Hepatocyte (in vitro differentiated cells): ENCODE measurements around the gene SERPINA10. TPM values are rescaled to one million over a fixed set of nuclear protein-coding genes. Genes with fewer than 3 reads are reported as not detected.

Experiments used
- DNase-seq: peaks from one replicate; pipeline ENCODE4 v3.0.0-alpha.2; 2016; ENCODE audit warnings: low spot score
- H2AFZ ChIP-seq: fragments of 200-600 bp; sonication (generic); 2 replicates; pipeline ENCODE4 v1.6.0; 2016; ENCODE audit warnings: antibody characterized with exemption, mild to moderate bottlenecking
- H3K27ac ChIP-seq: fragments of 200-600 bp; sonication (generic); 2 replicates; pipeline ENCODE4 v1.5.1; 2016; ENCODE audit warnings: mild to moderate bottlenecking
- H3K27me3 ChIP-seq: fragments of 200-600 bp; sonication (generic); 2 replicates; pipeline ENCODE4 v1.6.1; 2016
- H3K36me3 ChIP-seq: fragments of 200-600 bp; sonication (generic); replicated peaks from 2 replicates; pipeline ENCODE4 v1.5.1; 2016; ENCODE audit warnings: low read depth; ENCODE audit not compliant: insufficient read depth
- H3K4me1 ChIP-seq: fragments of 200-600 bp; sonication (generic); 2 replicates; pipeline ENCODE4 v1.5.1; 2016; ENCODE audit warnings: mild to moderate bottlenecking, moderate library complexity; ENCODE audit not compliant: insufficient read depth
- H3K4me2 ChIP-seq: fragments of 200-600 bp; sonication (generic); 2 replicates; pipeline ENCODE4 v1.6.0; 2016
- H3K4me3 ChIP-seq: fragments of 200-600 bp; sonication (generic); 2 replicates; pipeline ENCODE4 v1.5.1; 2016; ENCODE audit warnings: mild to moderate bottlenecking
- H3K79me2 ChIP-seq: fragments of 200-600 bp; sonication (generic); 2 replicates; pipeline ENCODE4 v1.6.0; 2017; ENCODE audit warnings: mild to moderate bottlenecking
- H3K9me2 ChIP-seq: fragments of 200-600 bp; sonication (generic); replicated peaks from 2 replicates; pipeline ENCODE4 v1.6.0; 2017; ENCODE audit warnings: mild to moderate bottlenecking; ENCODE audit not compliant: insufficient read depth
- H3K9me3 ChIP-seq: fragments of 200-600 bp; sonication (generic); 2 replicates; pipeline ENCODE4 v1.5.1; 2016; ENCODE audit warnings: low read depth, mild to moderate bottlenecking
- H4K20me1 ChIP-seq: fragments of 200-600 bp; sonication (generic); 2 replicates; pipeline ENCODE4 v1.6.0; 2016; ENCODE audit warnings: mild to moderate bottlenecking; ENCODE audit not compliant: insufficient read depth, poor library complexity, severe bottlenecking
- EZH2 ChIP-seq: fragments of 200-600 bp; sonication (generic); IDR thresholded peaks from 2 replicates; pipeline ENCODE4 v1.6.1; 2016; ENCODE audit warnings: antibody characterized with exemption, mild to moderate bottlenecking, borderline replicate concordance
- EZH2phosphoT487 ChIP-seq: fragments of 200-600 bp; sonication (generic); IDR thresholded peaks from one replicate; pipeline ENCODE4 v1.6.1; 2018; ENCODE audit warnings: antibody characterized with exemption, mild to moderate bottlenecking, low read depth, moderate library complexity; ENCODE audit not compliant: unreplicated experiment, severe bottlenecking
- WGBS: methylation state at CpG from one replicate; pipeline ENCODE4 v1.1.6; 2016; ENCODE audit warnings: low lambda C conversion rate; ENCODE audit errors: missing lambda C conversion rate; 5-methylcytosine and 5-hydroxymethylcytosine counted together
- polyA plus RNA-seq: library from polyadenylated mRNA; unstranded; fragments of >200 nt; fragmentation: Nextera tagmentation; extraction: Ambion mirVana; gene quantifications from 2 replicates; pipeline ENCODE4 v1.2.1, GENCODE V29; 2016
- total RNA-seq: library from RNA; depleted of rRNA; stranded (reverse); fragments of >200 nt; gene quantifications from 2 replicates; pipeline ENCODE4 v1.2.3, GENCODE V29; 2014
- TF ChIP-seq, protein P1 (sequence below): fragments of 200-600 bp; sonication (generic); IDR thresholded peaks from 2 replicates; pipeline ENCODE4 v1.5.1; 2016; ENCODE audit warnings: antibody characterized with exemption, mild to moderate bottlenecking; ENCODE audit not compliant: poor library complexity

The SERPINA10 gene, protein sequence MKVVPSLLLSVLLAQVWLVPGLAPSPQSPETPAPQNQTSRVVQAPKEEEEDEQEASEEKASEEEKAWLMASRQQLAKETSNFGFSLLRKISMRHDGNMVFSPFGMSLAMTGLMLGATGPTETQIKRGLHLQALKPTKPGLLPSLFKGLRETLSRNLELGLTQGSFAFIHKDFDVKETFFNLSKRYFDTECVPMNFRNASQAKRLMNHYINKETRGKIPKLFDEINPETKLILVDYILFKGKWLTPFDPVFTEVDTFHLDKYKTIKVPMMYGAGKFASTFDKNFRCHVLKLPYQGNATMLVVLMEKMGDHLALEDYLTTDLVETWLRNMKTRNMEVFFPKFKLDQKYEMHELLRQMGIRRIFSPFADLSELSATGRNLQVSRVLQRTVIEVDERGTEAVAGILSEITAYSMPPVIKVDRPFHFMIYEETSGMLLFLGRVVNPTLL
- total RNA-seq (19.1 and 23.0 TPM in 2 replicates), polyA plus RNA-seq (4.5 and 10.5 TPM in 2 replicates)

DNA sequence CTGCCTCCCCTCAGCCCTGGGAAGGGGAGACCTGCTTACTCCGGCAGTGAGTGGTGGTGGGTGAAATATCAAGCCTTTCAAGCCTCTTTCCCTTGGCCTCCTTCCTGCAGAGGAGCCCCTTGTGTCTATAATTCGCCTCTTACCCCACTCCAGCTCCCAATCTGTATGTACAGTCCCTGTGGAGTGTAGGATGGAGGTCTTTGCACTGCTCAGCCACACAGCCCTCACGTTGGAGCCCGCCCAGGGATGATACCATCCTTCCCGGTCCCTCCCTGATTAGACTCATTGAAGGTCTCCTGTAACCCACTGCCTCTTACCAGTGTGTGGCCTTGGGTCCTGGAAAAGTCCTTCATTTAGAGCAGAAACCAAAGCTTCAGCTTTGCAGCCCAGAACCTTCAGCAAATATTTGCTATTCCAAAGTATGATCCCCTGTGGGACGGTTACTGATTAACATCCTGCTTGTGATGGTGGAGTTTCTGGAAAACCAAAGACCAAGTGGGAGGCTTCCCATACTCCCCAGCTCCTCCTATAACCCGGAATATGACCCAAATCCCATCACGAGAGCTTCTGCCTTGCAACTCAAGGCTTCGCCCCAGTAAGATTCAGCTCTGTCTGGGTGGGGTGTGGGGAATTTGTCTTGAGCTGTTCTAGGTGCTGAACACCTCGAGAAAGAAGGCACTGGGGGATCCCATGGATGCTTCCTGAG lies at the start of gene SERPINA10:
Gene SERPINA10, minus strand, starts transcription at position 397 of the 706 bp plus-strand sequence. CDS start 2,675 bp downstream, outside the sequence.
- H3K9me2 ChIP-seq: no peaks in the 10 kb centered on the region
- peaks cover 38% of the 10 kb centered on the region for H3K4me1 ChIP-seq
- 58% methylated on average over 10 of the region's 10 CpGs for WGBS
- peak within 1 kb of the TSS; percentile 86 for H3K27ac ChIP-seq
- H3K27me3 ChIP-seq: no peaks in the 10 kb centered on the region
- H3K36me3 ChIP-seq: no peaks in the 10 kb centered on the region
- no peak within 1 kb of the TSS for H2AFZ ChIP-seq
- TF ChIP-seq EZH2phosphoT487: no peak
- no peak for TF ChIP-seq EZH2
- TF ChIP-seq, protein P1, sequence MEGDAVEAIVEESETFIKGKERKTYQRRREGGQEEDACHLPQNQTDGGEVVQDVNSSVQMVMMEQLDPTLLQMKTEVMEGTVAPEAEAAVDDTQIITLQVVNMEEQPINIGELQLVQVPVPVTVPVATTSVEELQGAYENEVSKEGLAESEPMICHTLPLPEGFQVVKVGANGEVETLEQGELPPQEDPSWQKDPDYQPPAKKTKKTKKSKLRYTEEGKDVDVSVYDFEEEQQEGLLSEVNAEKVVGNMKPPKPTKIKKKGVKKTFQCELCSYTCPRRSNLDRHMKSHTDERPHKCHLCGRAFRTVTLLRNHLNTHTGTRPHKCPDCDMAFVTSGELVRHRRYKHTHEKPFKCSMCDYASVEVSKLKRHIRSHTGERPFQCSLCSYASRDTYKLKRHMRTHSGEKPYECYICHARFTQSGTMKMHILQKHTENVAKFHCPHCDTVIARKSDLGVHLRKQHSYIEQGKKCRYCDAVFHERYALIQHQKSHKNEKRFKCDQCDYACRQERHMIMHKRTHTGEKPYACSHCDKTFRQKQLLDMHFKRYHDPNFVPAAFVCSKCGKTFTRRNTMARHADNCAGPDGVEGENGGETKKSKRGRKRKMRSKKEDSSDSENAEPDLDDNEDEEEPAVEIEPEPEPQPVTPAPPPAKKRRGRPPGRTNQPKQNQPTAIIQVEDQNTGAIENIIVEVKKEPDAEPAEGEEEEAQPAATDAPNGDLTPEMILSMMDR: no peak
- peak within 1 kb of the TSS; percentile 61 for H3K4me2 ChIP-seq
- H3K9me3 ChIP-seq: no peaks in the 10 kb centered on the region
- peak; percentile 63 for DNase-seq
- H4K20me1 ChIP-seq: no peaks in the 10 kb centered on the region
- no peaks in the 10 kb centered on the region for H3K79me2 ChIP-seq
- no peak within 1 kb of the TSS for H3K4me3 ChIP-seq

DNA sequence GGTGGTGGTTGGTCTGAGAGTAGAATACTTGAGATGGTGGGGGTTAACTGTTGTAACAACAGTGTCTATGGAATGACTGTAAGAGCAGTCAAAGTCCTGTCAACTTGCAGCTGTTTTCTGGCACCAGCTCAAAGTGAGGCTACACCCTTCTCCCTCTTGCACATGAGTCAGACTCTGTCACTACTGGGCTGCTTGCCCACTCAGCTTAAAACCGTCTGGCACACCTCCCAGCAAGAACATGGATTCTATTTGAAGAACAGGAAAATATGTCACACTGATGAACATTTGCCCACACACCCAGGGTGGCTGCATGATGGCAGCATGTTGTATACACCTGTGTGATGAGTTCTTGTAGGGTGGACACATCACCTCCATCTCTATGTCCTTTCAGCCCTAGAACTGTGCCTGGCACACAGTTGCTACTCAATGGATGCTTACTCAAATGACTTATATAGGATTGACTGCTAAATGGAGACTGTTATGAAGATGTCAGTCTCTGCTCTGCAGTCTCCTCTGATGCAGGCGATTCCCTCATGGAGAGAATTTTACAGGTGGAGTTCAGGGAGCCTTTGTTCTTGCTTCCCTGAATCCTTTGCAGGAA lies 49.4 kb upstream of the SERPINA10 start:
- H3K79me2 ChIP-seq: no peaks in the 10 kb centered on the region
- no peaks in the 10 kb centered on the region for H4K20me1 ChIP-seq
- H3K27ac ChIP-seq: peak overlapping the region; percentile 72
- no peak overlapping the region for H3K4me3 ChIP-seq
- H3K4me1 ChIP-seq: peaks cover 10% of the 10 kb centered on the region
- H2AFZ ChIP-seq: no peak overlapping the region
- no peaks in the 10 kb centered on the region for H3K36me3 ChIP-seq
- TF ChIP-seq, protein P1: no peak
- TF ChIP-seq EZH2 (no peak), EZH2phosphoT487 (no peak)
- peak; percentile 92 for DNase-seq
- WGBS: 52% methylated on average over 2 of the region's 2 CpGs
- H3K9me2 ChIP-seq: no peaks in the 10 kb centered on the region
- no peaks in the 10 kb centered on the region for H3K27me3 ChIP-seq
- no peak overlapping the region for H3K4me2 ChIP-seq
- H3K9me3 ChIP-seq: no peaks in the 10 kb centered on the region

DNA sequence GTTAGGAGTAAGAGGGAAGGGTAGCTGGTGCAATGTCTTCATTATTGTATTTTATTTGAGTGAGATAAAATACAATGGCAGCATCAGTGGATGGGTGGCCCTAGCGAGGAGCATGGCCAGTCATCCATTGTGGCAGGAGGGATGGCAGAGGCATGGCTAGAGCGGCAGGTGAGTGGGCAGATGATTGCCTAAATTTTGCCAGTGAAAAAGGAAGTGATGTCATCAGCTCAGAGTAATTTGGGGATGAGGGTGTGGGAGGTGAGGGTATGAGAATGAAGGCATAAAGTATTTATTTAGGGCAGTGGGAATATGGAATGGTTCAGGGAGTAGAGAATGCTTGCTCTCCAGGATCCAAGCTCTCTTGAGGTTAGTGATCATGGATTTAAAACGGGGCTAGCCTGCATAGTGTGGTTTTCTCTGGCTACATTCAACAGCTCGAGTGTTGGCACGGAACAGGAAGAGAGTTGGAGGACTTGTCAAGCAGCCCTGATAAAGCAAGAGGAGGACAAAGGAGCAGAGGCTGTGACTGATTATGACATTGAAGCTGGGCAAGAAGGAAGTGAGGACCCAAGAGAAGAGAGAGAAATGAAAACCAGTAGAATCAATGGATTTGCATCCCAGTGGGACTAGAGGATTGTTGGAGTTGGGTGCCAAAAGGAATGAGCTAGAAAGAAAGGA lies 48.7 kb upstream of the SERPINA10 start:
- Histone ChIP-seq H2AFZ (no peak overlapping the region), H3K79me2 (no peaks in the 10 kb centered on the region), H3K9me3 (no peaks in the 10 kb centered on the region), H3K4me2 (no peak overlapping the region), H3K4me3 (no peak overlapping the region), H3K36me3 (no peaks in the 10 kb centered on the region), H3K27me3 (no peaks in the 10 kb centered on the region), H3K9me2 (no peaks in the 10 kb centered on the region), H4K20me1 (no peaks in the 10 kb centered on the region), H3K4me1 (peaks cover 10% of the 10 kb centered on the region), H3K27ac (peak overlapping the region; percentile 72)
- TF ChIP-seq, protein P1: no peak
- TF ChIP-seq EZH2: no peak
- no peak for TF ChIP-seq EZH2phosphoT487
- 82% methylated on average over 5 of the region's 5 CpGs for WGBS
- DNase-seq: no peak
